H1 (cell line): ENCODE data around the gene PSME2.

ENCODE experiments used
- ATF2 ChIP-seq: IDR thresholded peaks from 2 replicates; pipeline ENCODE4 v1.6.1; 2012; ENCODE audit warnings: low read length, inconsistent platforms
- CTCF ChIP-seq, 3 experiments: IDR thresholded peaks; 1 replicate in 2 of 3; 2 replicates in 1 of 3; pipeline versions ENCODE4 v1.5.1 to v1.6.1; 2011; ENCODE audit warnings: low read length in 3 of 3, mild to moderate bottlenecking in 3 of 3, inconsistent platforms in 2 of 3, low read depth in 1 of 3, moderate library complexity in 1 of 3; ENCODE audit not compliant: insufficient read depth in 1 of 3; ENCODE audit errors: control extremely low read depth in 1 of 3
- E2F6 ChIP-seq: IDR thresholded peaks from 2 replicates; pipeline ENCODE4 v1.6.1; 2012; ENCODE audit warnings: inconsistent platforms
- EZH2 ChIP-seq: fragments of 200-600 bp; sonication (generic); IDR thresholded peaks from 2 replicates; pipeline ENCODE4 v1.7.1; 2012; ENCODE audit warnings: low read depth, mild to moderate bottlenecking, moderate library complexity, low read length, inconsistent platforms; ENCODE audit not compliant: severe bottlenecking
- JUND ChIP-seq: IDR thresholded peaks from 2 replicates; pipeline ENCODE4 v1.6.1; 2011; ENCODE audit warnings: mild to moderate bottlenecking, improper control_type of control experiment, low read length
- POLR2A ChIP-seq, 2 experiments: IDR thresholded peaks; 1 replicate in 1 of 2; 2 replicates in 1 of 2; pipeline ENCODE4 v1.6.1; 2011; ENCODE audit warnings: low read depth in 2 of 2, low read length in 2 of 2, mild to moderate bottlenecking in 2 of 2; ENCODE audit errors: control extremely low read depth in 1 of 2
- RFX5 ChIP-seq: IDR thresholded peaks from 2 replicates; pipeline ENCODE4 v1.6.1; 2011; ENCODE audit warnings: low read depth, low read length, improper control_type of control experiment, borderline replicate concordance
- SP2 ChIP-seq: IDR thresholded peaks from 2 replicates; pipeline ENCODE4 v1.6.1; 2012; ENCODE audit warnings: mild to moderate bottlenecking, low read length, inconsistent platforms
- SP4 ChIP-seq: IDR thresholded peaks from 2 replicates; pipeline ENCODE4 v1.6.1; 2012; ENCODE audit warnings: low read length, inconsistent platforms
- TAF1 ChIP-seq: IDR thresholded peaks from 2 replicates; pipeline ENCODE4 v1.6.1; 2011; ENCODE audit warnings: mild to moderate bottlenecking, low read depth, low read length
- TBP ChIP-seq: IDR thresholded peaks from 2 replicates; pipeline ENCODE4 v1.6.1; 2011; ENCODE audit warnings: low read depth, low read length, improper control_type of control experiment
- USF2 ChIP-seq: IDR thresholded peaks from 2 replicates; pipeline ENCODE4 v1.6.1; 2011; ENCODE audit warnings: low read length, improper control_type of control experiment

- TF ChIP-seq RFX5 (no peak), CTCF (IDR thresholded peaks at IDR 0.05; ENCODE audit: control extremely low read depth in 1 of 3, insufficient read depth in 1 of 3, low read depth in 1 of 3, low read length in 3 of 3) (no peak), POLR2A (IDR thresholded peaks at IDR 0.05; ENCODE audit: control extremely low read depth in 1 of 2, low read depth in 2 of 2, low read length in 2 of 2) (no peak), SP4 (no peak), E2F6 (no peak), TAF1 (no peak), SP2 (no peak), TBP (no peak), ATF2 (no peak), EZH2 (no peak), JUND (no peak), USF2 (no peak)
These were observed 48.0 kb downstream of the PSME2 start for GRCh38 chr14:24098229-24098926.
